Activated T-helper 1 cell treated with anti-CD3 and anti-CD28 coated beads, Interleukin-2, amount 50 U/mL, for 16 hours (primary cell): ENCODE measurements around the gene FAM76B.

Experiments used
- DNase-seq, 2 donors: peaks; one replicate each; pipeline ENCODE4 v3.0.0-alpha.2; 2020; ENCODE audit warnings: low read depth in 1 of 2, low spot score in 1 of 2

FAM76B gene

DNA sequence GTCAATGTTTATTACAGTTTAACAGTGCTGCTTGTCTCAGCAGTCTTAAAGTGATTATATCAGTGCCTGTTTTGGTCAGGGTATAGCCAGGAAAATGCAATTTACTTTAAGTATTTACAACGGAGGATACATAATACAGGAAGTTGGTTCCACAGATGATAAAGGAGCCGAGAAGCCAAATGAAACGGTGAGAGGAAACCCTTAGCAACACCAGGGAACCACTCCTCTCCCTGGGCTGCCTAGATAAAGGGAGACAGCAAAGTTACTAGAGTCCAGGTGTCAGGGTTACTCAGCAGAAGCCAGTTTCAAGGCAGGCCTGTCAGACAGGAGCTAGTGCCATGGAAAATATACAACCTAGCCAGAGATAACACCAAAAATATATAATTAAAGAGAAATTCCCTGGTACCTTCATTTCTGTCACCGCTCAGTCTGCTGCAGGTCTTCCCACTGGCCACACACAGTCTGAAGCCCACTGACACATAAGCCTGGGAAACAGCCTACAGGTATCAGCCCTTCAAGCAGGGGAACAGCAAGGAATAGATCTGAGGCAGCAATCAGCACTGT lies 55.5 kb downstream of the FAM76B start:
- DNase-seq: no peak

DNA sequence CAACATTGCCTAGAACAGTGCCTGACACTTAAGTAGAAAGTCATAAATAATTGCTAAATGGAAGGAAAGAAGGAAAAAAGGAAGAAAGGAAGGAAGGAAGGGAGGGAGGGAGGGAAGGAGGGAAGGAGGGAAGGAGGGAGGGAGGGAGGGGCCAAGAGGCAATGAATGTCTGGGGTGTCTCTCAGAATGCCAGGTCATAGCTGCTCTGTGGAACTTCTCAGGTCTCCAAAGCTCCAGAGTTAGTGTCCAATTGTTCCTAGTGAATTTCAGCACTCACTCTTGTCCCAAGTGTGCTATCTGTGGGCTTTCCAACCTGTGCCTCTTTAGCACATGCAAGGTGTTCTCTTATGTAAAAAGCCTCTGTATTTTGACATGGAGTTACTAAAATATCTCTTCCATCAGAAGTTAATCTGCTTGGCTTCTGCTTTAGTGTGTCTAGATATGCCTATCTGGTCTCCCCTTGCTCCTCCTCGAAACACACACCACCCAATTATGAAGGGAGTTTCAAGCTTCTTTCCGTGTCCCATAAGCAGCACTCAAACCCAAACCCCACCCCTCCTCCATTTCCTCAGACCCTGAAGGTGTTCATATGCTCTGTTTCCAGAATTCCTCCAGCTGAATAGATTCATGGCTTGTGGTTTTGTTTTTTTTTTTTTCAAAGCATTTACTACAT lies 56.5 kb downstream of the FAM76B start:
- no peak for DNase-seq

DNA sequence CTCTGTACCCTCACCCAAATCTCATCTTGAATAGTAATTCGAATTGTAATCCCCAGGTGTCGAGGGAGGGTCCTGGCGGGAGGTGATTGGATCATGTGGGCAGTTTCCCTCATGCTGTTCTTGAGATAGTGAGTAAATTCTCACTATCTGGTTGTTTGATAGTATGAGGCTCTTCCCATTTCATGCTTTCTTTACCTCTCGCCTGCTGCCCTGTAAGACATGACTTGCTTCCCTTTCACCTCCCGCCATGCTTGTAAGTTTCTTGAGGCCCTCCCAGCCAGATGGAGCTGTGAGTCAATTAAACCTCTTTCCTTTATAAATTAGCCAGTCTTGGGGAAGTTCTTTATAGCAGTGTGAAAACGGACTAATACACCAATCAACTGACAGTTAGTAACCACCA lies 60.1 kb downstream of the FAM76B start:
- no peak for DNase-seq

DNA sequence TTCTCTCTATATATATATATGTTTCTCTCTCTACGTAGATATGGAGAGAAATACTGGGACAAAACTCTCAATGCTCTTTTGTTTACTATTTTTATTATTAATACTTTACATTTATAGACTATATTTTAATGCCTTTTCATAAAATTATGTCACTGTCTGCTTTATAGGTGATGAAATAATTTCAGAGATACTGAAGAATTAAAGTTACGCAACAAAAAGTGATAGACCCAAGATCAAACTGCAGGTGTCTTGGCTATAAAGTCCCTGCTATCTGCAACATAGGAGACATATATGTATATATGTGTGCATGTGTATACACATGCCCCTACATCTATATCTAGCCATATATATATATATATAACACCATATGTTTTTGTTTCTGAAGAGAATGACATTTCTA lies 60.8 kb downstream of the FAM76B start:
- DNase-seq: no peak

DNA sequence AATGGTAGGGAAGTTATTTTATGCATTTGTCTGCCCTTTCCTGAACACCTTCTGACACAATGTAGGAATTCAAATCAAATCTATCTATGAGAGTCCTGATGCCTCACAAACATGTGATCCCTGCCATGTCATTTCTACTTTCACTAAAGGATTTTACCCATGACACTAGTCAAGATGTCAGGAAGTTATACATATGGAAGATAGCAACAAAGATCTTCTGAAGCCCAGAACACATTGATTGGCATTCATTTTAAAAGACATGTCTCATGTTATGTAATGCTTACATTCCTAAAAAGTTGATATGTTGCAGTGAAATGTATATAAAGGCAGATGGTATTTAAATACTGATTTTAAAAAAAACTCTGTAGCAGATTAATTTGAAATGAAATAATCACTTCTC lies 61.5 kb downstream of the FAM76B start:
- no peak for DNase-seq

DNA sequence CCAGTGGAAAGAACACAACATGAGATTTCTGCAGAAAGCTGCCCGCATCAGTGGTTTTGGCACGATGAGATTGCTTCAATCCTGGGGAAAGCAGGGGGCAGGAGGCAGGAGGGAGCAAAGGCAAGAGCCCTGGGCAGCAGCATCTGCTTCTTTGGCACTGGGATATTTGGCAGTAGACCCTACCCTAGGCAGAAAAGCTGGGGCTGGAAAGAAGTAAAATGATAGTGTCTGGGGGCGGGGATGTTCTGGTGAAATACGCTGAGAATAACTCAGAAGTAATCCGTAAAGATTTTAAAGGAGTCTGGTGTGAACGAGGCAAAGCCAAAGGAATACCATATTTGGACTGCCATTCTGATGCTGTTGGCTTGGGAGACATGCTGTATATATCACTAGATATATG lies 62.0 kb downstream of the FAM76B start:
- no peak for DNase-seq

DNA sequence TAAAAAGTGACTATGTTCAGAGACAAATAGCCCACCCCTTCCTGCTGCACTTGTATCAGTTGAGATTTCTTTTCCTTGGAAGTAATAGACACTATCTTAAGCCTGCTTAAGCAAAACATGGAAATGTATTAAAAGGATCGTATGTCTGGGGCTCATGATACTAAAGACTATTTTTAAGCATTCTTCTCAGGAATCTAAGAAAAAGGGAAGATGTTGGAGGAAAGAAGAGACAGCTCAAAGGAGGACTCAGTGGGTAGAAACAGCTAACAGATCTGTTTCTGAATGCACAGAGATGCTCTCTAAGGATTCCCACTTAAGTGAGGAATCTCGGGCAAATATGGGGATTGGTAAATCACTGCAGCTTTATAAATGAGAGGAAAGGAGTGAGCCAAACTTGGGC lies 62.5 kb downstream of the FAM76B start:
- DNase-seq: no peak

DNA sequence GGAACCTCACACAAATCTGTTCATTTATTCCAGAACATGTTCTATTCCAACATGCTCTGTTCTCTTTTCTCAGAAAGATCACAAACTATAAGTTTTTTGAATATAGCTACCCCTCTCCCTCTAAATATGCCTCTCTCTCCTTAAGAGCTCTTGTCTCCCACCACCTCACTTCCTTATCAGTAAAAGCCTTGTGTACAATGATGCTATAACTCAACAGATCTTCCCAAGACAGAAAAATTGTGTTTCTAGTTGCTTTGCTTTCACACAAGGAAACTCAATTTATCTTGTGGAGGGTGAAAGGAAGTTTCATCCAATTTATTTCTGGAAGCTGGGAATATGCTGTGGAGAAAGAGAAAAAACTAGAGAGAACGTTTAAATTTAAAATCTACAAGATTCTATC lies 64.4 kb downstream of the FAM76B start:
- no peak for DNase-seq

DNA sequence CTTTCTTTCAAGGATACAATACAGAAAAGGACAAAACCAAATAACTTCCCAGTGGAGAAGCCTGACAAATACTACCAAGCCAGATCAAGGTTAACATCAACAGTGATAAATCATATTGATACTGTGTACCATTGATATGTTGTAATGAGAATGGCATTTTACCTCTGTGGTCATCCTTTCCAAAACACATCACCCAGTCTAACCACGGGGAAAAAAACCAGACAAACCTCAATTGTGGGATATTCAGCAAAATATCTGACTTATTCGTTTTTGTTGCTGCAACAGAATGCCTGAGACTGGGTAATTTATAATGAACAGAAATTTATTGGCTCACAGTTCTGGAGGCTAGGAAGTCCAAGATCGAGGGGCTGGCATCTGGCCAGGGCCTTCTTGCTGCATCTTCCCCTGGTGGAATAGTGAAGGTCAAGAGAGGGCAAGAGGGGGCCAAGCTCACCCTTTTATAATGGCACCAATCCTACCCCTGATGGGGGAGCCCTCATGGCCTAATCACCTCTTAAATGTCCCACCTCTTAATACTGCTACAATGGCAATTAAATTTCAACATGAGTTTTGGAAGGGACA lies 66.1 kb downstream of the FAM76B start:
- no peak for DNase-seq

DNA sequence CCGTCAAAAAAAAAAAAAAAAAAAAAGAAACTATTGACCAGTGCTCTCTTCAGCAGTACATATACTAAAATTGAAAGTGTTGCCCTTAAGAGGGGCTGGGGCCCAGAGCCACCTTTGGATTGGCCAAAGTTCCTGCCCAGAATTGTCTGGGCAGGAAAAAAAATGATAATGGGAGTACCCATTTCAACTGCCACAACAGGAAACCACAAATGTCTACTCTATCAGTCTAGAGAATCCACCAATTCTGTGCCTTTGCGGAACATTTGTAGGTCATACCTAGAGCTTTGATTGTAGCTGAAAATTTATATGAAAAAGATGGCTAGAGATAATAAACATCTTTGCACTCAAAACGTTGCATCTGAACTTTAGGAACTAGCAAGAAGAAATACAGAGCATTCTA lies 69.4 kb downstream of the FAM76B start:
- no peak for DNase-seq
